HepG2 (cell line): ENCODE results near the gene GNAZ.

Source experiments
- ATM ChIP-seq: fragments of 450-650 bp; IDR thresholded peaks from 2 replicates; pipeline ENCODE4 v1.7.1; 2017; ENCODE audit warnings: mild to moderate bottlenecking, borderline replicate concordance
- CREB1 ChIP-seq, 2 experiments: fragments of 450-650 bp in 1 of 2; IDR thresholded peaks; 2 replicates each; pipeline ENCODE4 v1.6.1; 2016 to 2017; ENCODE audit warnings: control low read depth in 1 of 2, mild to moderate bottlenecking in 1 of 2, missing compliant biosample characterization in 1 of 2, missing genetic modification characterization in 1 of 2
- JDP2 ChIP-seq: sonication (generic); formaldehyde crosslinking; IDR thresholded peaks from 2 replicates; pipeline ENCODE4 v1.8.1; 2022; ENCODE audit warnings: missing genetic modification reagents, borderline replicate concordance
- NCOA2 ChIP-seq: sonication (generic); formaldehyde crosslinking; IDR thresholded peaks from 2 replicates; pipeline ENCODE4 v1.8.0; 2022; ENCODE audit warnings: inconsistent platforms
- NR3C1 ChIP-seq: sonication (generic); formaldehyde crosslinking; IDR thresholded peaks from 2 replicates; pipeline ENCODE4 v1.4.0; 2020; ENCODE audit warnings: missing genetic modification reagents
- PBX3 ChIP-seq: sonication (generic); formaldehyde crosslinking; IDR thresholded peaks from 2 replicates; pipeline ENCODE4 v1.8.1; 2023; ENCODE audit warnings: missing genetic modification reagents, inconsistent platforms, borderline replicate concordance
- POLR2AphosphoS5 ChIP-seq: IDR thresholded peaks from 2 replicates; pipeline ENCODE4 v1.6.1; 2012; ENCODE audit warnings: low read depth, low read length
- TBL1XR1 ChIP-seq: fragments of 150-350 bp; IDR thresholded peaks from 2 replicates; pipeline ENCODE4 v1.6.1; 2014; ENCODE audit warnings: borderline replicate concordance, low read length; ENCODE audit not compliant: partially characterized antibody
- ZFP62 ChIP-seq: sonication (generic); formaldehyde crosslinking; IDR thresholded peaks from 2 replicates; pipeline ENCODE4 v1.4.0; 2020; ENCODE audit warnings: missing genetic modification reagents
- ZNF10 ChIP-seq: sonication (generic); formaldehyde crosslinking; IDR thresholded peaks from 2 replicates; pipeline ENCODE4 v1.4.0; 2020; ENCODE audit warnings: mild to moderate bottlenecking, low read depth, missing genetic modification reagents, borderline replicate concordance
- TF ChIP-seq, protein P1 (sequence below): sonication (generic); formaldehyde crosslinking; IDR thresholded peaks from 2 replicates; pipeline ENCODE4 v1.5.0; 2020; ENCODE audit warnings: mild to moderate bottlenecking, missing genetic modification reagents, moderate library complexity
- TF ChIP-seq, protein P2 (sequence below): sonication (generic); formaldehyde crosslinking; IDR thresholded peaks from 2 replicates; pipeline ENCODE4 v1.8.1; 2022; ENCODE audit warnings: low read depth, mild to moderate bottlenecking, missing genetic modification reagents
- TF ChIP-seq, protein P3 (sequence below): sonication (generic); formaldehyde crosslinking; conservative IDR thresholded peaks from 2 replicates; pipeline ENCODE4 v1.4.0; 2020; ENCODE audit warnings: missing genetic modification reagents
- TF ChIP-seq, protein P4 (sequence below), 2 experiments: IDR thresholded peaks; 2 replicates each; pipeline ENCODE4 v1.6.1; 2011 to 2012; ENCODE audit warnings: low read length in 2 of 2, borderline replicate concordance in 1 of 2, low read depth in 1 of 2, mild to moderate bottlenecking in 1 of 2, moderate library complexity in 1 of 2

DNA sequence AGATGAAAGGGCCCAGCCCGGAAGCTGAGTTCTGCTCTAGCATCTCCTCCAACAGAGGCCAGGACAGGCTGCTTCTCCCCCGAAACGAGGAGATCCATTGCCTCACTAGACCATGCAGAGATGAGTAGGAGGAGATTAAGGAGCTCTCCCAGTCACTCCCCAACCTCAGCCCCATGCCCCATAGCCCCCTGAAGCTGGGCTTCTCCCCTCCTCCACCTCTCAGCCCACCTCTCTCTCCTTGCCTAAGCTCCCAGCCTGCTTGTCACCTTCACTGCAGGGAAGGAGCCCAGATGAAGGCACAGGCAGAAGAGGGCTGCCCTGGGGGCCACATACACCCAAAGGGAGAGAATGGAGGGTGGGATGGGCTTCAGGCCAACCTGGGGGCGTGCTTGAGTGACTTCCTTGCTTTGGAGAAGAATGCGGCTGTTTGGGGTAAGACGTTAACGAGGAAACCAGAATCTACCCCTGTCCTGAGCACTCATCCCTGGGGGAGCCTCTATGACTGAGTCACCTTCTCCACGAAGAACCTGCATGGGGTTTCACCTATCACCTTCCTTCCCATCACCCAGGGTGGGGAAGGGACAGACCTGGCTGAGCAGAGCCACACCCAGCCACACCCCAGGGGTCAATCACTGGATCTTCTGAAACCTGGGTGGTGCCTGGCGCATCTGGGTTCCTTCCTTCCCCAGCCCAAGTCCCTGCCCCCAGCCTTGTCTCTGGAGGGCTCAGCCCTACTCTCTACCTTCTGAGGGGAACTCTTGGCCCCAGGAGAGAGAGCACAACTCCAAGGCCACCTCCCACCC lies 11.6 kb upstream of the GNAZ start:
- no peak for TF ChIP-seq NCOA2 (CRISPR knock-in tag)
- no peak for TF ChIP-seq TBL1XR1
- TF ChIP-seq, protein P1, sequence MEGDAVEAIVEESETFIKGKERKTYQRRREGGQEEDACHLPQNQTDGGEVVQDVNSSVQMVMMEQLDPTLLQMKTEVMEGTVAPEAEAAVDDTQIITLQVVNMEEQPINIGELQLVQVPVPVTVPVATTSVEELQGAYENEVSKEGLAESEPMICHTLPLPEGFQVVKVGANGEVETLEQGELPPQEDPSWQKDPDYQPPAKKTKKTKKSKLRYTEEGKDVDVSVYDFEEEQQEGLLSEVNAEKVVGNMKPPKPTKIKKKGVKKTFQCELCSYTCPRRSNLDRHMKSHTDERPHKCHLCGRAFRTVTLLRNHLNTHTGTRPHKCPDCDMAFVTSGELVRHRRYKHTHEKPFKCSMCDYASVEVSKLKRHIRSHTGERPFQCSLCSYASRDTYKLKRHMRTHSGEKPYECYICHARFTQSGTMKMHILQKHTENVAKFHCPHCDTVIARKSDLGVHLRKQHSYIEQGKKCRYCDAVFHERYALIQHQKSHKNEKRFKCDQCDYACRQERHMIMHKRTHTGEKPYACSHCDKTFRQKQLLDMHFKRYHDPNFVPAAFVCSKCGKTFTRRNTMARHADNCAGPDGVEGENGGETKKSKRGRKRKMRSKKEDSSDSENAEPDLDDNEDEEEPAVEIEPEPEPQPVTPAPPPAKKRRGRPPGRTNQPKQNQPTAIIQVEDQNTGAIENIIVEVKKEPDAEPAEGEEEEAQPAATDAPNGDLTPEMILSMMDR (CRISPR knock-in tag) = no peak
- TF ChIP-seq ATM = no peak
- TF ChIP-seq ZFP62 (CRISPR knock-in tag) = no peak
- TF ChIP-seq PBX3 (CRISPR knock-in tag) = no peak
- no peak for TF ChIP-seq CREB1 (IDR thresholded peaks at IDR 0.05)
- TF ChIP-seq CREB1 (CRISPR knock-in tag; IDR thresholded peaks at IDR 0.05) = no peak
- no peak for TF ChIP-seq POLR2AphosphoS5
- no peak for TF ChIP-seq ZNF10
- TF ChIP-seq JDP2 (CRISPR knock-in tag) = no peak
- TF ChIP-seq, protein P2, sequence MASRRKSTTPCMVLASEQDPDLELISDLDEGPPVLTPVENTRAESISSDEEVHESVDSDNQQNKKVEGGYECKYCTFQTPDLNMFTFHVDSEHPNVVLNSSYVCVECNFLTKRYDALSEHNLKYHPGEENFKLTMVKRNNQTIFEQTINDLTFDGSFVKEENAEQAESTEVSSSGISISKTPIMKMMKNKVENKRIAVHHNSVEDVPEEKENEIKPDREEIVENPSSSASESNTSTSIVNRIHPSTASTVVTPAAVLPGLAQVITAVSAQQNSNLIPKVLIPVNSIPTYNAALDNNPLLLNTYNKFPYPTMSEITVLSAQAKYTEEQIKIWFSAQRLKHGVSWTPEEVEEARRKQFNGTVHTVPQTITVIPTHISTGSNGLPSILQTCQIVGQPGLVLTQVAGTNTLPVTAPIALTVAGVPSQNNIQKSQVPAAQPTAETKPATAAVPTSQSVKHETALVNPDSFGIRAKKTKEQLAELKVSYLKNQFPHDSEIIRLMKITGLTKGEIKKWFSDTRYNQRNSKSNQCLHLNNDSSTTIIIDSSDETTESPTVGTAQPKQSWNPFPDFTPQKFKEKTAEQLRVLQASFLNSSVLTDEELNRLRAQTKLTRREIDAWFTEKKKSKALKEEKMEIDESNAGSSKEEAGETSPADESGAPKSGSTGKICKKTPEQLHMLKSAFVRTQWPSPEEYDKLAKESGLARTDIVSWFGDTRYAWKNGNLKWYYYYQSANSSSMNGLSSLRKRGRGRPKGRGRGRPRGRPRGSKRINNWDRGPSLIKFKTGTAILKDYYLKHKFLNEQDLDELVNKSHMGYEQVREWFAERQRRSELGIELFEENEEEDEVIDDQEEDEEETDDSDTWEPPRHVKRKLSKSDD = no peak
- TF ChIP-seq, protein P3, sequence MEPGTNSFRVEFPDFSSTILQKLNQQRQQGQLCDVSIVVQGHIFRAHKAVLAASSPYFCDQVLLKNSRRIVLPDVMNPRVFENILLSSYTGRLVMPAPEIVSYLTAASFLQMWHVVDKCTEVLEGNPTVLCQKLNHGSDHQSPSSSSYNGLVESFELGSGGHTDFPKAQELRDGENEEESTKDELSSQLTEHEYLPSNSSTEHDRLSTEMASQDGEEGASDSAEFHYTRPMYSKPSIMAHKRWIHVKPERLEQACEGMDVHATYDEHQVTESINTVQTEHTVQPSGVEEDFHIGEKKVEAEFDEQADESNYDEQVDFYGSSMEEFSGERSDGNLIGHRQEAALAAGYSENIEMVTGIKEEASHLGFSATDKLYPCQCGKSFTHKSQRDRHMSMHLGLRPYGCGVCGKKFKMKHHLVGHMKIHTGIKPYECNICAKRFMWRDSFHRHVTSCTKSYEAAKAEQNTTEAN (CRISPR knock-in tag) = no peak
- TF ChIP-seq NR3C1 (CRISPR knock-in tag) = no peak
- TF ChIP-seq, protein P4, sequence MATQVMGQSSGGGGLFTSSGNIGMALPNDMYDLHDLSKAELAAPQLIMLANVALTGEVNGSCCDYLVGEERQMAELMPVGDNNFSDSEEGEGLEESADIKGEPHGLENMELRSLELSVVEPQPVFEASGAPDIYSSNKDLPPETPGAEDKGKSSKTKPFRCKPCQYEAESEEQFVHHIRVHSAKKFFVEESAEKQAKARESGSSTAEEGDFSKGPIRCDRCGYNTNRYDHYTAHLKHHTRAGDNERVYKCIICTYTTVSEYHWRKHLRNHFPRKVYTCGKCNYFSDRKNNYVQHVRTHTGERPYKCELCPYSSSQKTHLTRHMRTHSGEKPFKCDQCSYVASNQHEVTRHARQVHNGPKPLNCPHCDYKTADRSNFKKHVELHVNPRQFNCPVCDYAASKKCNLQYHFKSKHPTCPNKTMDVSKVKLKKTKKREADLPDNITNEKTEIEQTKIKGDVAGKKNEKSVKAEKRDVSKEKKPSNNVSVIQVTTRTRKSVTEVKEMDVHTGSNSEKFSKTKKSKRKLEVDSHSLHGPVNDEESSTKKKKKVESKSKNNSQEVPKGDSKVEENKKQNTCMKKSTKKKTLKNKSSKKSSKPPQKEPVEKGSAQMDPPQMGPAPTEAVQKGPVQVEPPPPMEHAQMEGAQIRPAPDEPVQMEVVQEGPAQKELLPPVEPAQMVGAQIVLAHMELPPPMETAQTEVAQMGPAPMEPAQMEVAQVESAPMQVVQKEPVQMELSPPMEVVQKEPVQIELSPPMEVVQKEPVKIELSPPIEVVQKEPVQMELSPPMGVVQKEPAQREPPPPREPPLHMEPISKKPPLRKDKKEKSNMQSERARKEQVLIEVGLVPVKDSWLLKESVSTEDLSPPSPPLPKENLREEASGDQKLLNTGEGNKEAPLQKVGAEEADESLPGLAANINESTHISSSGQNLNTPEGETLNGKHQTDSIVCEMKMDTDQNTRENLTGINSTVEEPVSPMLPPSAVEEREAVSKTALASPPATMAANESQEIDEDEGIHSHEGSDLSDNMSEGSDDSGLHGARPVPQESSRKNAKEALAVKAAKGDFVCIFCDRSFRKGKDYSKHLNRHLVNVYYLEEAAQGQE (IDR thresholded peaks at IDR 0.05; ENCODE audit: borderline replicate concordance in 1 of 2, low read depth in 1 of 2, low read length in 2 of 2) = no peak
